Naive thymus-derived CD4-positive, alpha-beta T cell (primary cell): ENCODE measurements around the gene MAGI2. TPM values are rescaled to one million over a fixed set of nuclear protein-coding genes. Genes with fewer than 3 reads are reported as not detected.

Experiments used
- ATAC-seq: fragments of 150-1000 bp; cut with Tn5 transposase; 2 replicates; pipeline ENCODE4 v1.10.0; 2021; ENCODE audit warnings: mild to moderate bottlenecking, moderate library complexity
- CTCF ChIA-PET: fragments of 350-600 bp; sonication (Branson Sonifier 250); formaldehyde crosslinking; loops from one replicate; lab custom pipeline; 2021; ENCODE audit warnings: antibody characterized with exemption; lab: Charles Lee
- POLR2A ChIA-PET: fragments of 350-600 bp; sonication (Branson Sonifier 250); formaldehyde crosslinking; loops from one replicate; lab custom pipeline; 2021; ENCODE audit warnings: antibody characterized with exemption, inconsistent platforms; lab: Charles Lee
- DNase-seq, 9 donors: peaks; one replicate each; pipeline versions ENCODE4 v3.0.0 to v3.0.0-alpha.2; 2020 to 2022; ENCODE audit warnings: mixed read lengths in 1 of 9
- H3K27ac ChIP-seq: one replicate; pipeline ENCODE4 v1.7.0; 2013; ENCODE audit warnings: mild to moderate bottlenecking, low read depth, low read length, moderate library complexity
- H3K27me3 ChIP-seq, 2 donors: one replicate each; pipeline ENCODE4 v1.7.0; 2013; ENCODE audit warnings: low read length in 2 of 2, mild to moderate bottlenecking in 2 of 2, moderate library complexity in 2 of 2; ENCODE audit not compliant: control insufficient read depth in 2 of 2, insufficient read depth in 2 of 2
- H3K36me3 ChIP-seq, 3 experiments: 1 replicate in 2 of 3; 2 replicates in 1 of 3; pipeline ENCODE4 v1.7.0; 2013; ENCODE audit warnings: low read length in 3 of 3, mild to moderate bottlenecking in 3 of 3, moderate library complexity in 1 of 3; ENCODE audit not compliant: insufficient read depth in 3 of 3, control insufficient read depth in 2 of 3
- H3K4me1 ChIP-seq, 2 donors: one replicate each; pipeline ENCODE4 v1.7.0; 2013; ENCODE audit warnings: low read length in 2 of 2, mild to moderate bottlenecking in 2 of 2, moderate library complexity in 1 of 2; ENCODE audit not compliant: control insufficient read depth in 2 of 2, insufficient read depth in 2 of 2
- H3K4me3 ChIP-seq: 2 replicates; pipeline ENCODE4 v1.7.0; 2013; ENCODE audit warnings: mild to moderate bottlenecking, low read length
- H3K9me3 ChIP-seq, 3 experiments: 1 replicate in 2 of 3; 2 replicates in 1 of 3; pipeline ENCODE4 v1.7.0; 2013; ENCODE audit warnings: low read length in 3 of 3; ENCODE audit not compliant: control insufficient read depth in 2 of 3
- H3K27ac Mint-ChIP-seq, 9 donors: one replicate each; pipeline ENCODE4 v1.8.0; 2020 to 2022; ENCODE audit warnings: mixed read lengths in 9 of 9, mild to moderate bottlenecking in 8 of 9, moderate library complexity in 5 of 9, inconsistent platforms in 2 of 9
- H3K27me3 Mint-ChIP-seq, 5 donors: one replicate each; pipeline ENCODE4 v1.8.0; 2021 to 2022; ENCODE audit warnings: mixed read lengths in 5 of 5, mild to moderate bottlenecking in 1 of 5
- H3K36me3 Mint-ChIP-seq, 5 donors: one replicate each; pipeline ENCODE4 v1.8.0; 2020 to 2022; ENCODE audit warnings: mixed read lengths in 5 of 5, mild to moderate bottlenecking in 3 of 5, inconsistent platforms in 1 of 5
- H3K4me1 Mint-ChIP-seq, 7 donors: one replicate each; pipeline ENCODE4 v1.8.0; 2020 to 2022; ENCODE audit warnings: mixed read lengths in 7 of 7, mild to moderate bottlenecking in 3 of 7, inconsistent platforms in 1 of 7
- H3K4me3 Mint-ChIP-seq, 10 donors: one replicate each; pipeline ENCODE4 v1.8.0; 2020 to 2022; ENCODE audit warnings: mild to moderate bottlenecking in 10 of 10, mixed read lengths in 10 of 10, moderate library complexity in 6 of 10, inconsistent platforms in 2 of 10
- H3K9me3 Mint-ChIP-seq, 11 donors: one replicate each; pipeline ENCODE4 v1.8.0; 2020 to 2022; ENCODE audit warnings: mixed read lengths in 11 of 11, mild to moderate bottlenecking in 4 of 11, inconsistent platforms in 1 of 11, moderate library complexity in 1 of 11
- intact Hi-C, 2 donors: fragments of 100-400 bp; cut with micrococcal nuclease; formaldehyde crosslinking; loops; one replicate each; pipeline ENCODE4 v1.15.1; 2023
- polyA plus RNA-seq, 2 donors: library from polyadenylated mRNA; unstranded; fragments of 300-500 nt; fragmentation: Illumina TruSeq; gene quantifications; one replicate each; pipeline ENCODE4 v1.2.3, GENCODE V29; 2021
- total RNA-seq, 6 experiments: library from RNA in 5 of 6; stranded (reverse) in 5 of 6; gene quantifications; 1 replicate in 5 of 6; 2 replicates in 1 of 6; pipeline ENCODE4 v1.2.3 and lab custom pipeline; 2021 to 2026

The MAGI2 gene
- total and polyA plus RNA-seq, 7 experiments from 2014 or later = 0.05 to 0.67 (median 0.15) TPM; not detected in 3

DNA sequence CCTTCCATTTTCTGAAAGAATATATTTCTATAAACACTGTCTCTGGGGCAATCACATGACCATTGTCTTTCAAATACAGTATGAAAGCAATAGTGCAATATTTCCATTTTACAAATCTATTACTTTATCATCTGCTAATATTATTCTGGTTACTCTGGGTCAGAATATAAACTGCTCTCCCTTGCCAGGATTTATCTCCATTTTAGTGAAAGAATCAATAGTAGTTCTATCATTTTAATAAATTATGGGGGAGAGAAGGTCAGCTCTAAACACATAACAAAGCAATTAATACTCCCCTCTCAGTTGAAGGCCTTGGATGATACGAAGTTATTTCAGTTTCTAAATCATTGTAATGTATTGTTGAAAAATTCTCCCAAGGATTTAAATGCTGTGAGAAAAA lies 608.3 kb downstream of the MAGI2 start:
- no peaks in the 10 kb centered on the region for H3K36me3 ChIP-seq
- H3K4me1 ChIP-seq = no peaks in the 10 kb centered on the region
- H3K9me3 ChIP-seq = peaks cover 0 to 4% (median 0%) of the 10 kb centered on the region in 3 experiments
- intact Hi-C loops = no loop called here
- Mint-ChIP-seq H3K36me3 (no peaks in the 10 kb centered on the region), H3K27ac (no peak overlapping the region), H3K27me3 (no peaks in the 10 kb centered on the region), H3K9me3 (peaks cover 0 to 9% (median 3%) of the 10 kb centered on the region in 11 donors), H3K4me3 (no peak overlapping the region), H3K4me1 (no peaks in the 10 kb centered on the region)
- H3K4me3 ChIP-seq = no peak overlapping the region
- no peak overlapping the region for H3K27ac ChIP-seq
- ATAC-seq (no peak), DNase-seq (no peak)
- no peaks in the 10 kb centered on the region for H3K27me3 ChIP-seq
- POLR2A ChIA-PET = no interaction called here
- CTCF ChIA-PET = no interaction called here

DNA sequence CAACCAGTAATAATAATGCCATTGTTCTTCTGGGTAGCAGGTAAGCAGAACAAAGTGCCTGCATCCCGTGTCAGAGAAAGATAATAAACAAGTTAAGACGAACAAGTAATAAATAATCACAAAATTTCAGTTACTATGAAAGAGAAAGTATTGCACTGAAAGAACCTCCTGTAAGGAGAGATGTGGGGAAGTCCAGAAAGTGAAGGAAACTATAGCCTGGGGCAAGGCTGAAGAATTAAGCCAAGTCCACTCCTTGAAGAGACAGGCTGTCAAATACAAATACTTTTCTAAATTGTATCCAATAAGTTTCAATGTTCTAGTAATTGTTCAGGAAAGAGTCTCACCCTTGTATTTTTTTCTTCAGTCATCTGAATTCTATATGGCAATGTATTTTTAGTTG lies 611.4 kb downstream of the MAGI2 start:
- Mint-ChIP-seq H3K4me3 (no peak overlapping the region), H3K4me1 (no peaks in the 10 kb centered on the region), H3K27me3 (no peaks in the 10 kb centered on the region), H3K36me3 (no peaks in the 10 kb centered on the region), H3K27ac (no peak overlapping the region), H3K9me3 (peaks cover 0 to 9% (median 4%) of the 10 kb centered on the region in 11 donors)
- Histone ChIP-seq H3K27me3 (no peaks in the 10 kb centered on the region), H3K4me1 (no peaks in the 10 kb centered on the region), H3K27ac (no peak overlapping the region), H3K36me3 (no peaks in the 10 kb centered on the region), H3K9me3 (peaks cover 0 to 4% (median 0%) of the 10 kb centered on the region in 3 experiments), H3K4me3 (no peak overlapping the region)
- CTCF ChIA-PET = no interaction called here
- DNase-seq (no peak), ATAC-seq (no peak)
- POLR2A ChIA-PET = interaction anchor here (0.7 kb wide), 1 partner anchor 71 kb away, joined by 3 read pairs; no protein-coding TSS in a partner anchor
- intact Hi-C loops = no loop called here

DNA sequence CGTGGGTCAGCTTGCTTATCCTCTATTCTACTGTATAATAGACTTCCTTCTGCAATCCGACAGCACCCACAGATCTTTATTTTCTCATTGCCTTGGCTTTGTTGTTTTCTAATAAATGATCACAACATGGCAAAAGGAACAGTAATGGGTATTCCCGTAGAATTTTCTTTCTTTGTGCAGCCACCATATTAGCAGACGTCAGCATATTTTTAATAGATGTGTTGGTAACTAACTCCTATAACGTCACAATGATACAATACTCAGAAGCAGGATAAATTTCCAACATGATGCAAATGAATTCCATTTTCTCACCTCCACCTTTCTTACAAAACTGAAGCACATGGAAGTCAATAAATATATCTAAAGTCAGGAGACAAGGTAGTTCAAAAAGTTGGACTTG lies 617.6 kb downstream of the MAGI2 start:
- Mint-ChIP-seq H3K27me3 (no peaks in the 10 kb centered on the region), H3K9me3 (peaks cover 0 to 17% (median 7%) of the 10 kb centered on the region in 11 donors), H3K4me1 (no peaks in the 10 kb centered on the region), H3K36me3 (no peaks in the 10 kb centered on the region), H3K4me3 (no peak overlapping the region), H3K27ac (no peak overlapping the region)
- Histone ChIP-seq H3K27me3 (no peaks in the 10 kb centered on the region), H3K4me3 (no peak overlapping the region), H3K4me1 (no peaks in the 10 kb centered on the region), H3K9me3 (no peaks in the 10 kb centered on the region), H3K36me3 (no peaks in the 10 kb centered on the region), H3K27ac (no peak overlapping the region)
- no peak for DNase-seq
- no peak for ATAC-seq
- intact Hi-C loops = no loop called here
- CTCF ChIA-PET = no interaction called here
- POLR2A ChIA-PET = no interaction called here

DNA sequence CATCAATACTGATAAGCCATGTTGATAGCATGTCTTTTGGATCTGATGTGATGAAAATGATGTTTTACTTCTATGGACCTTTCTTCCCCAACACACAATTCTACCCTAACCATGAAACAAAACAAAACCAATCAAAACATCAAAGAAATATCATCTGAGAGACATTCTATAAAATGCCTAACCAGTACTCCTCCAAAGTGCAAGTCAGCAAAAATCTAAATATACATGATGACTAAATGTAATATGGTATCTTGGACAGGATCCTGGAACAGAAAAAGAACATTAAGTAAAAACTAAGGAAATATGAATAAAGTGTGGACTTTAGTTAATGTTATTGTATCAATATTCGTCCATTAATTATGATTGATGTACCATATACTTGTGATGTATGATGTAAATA lies 625.1 kb downstream of the MAGI2 start:
- Mint-ChIP-seq H3K27me3 (no peaks in the 10 kb centered on the region), H3K27ac (no peak overlapping the region), H3K4me3 (no peak overlapping the region), H3K4me1 (no peaks in the 10 kb centered on the region), H3K9me3 (peaks cover 0 to 13% (median 5%) of the 10 kb centered on the region in 11 donors), H3K36me3 (no peaks in the 10 kb centered on the region)
- Histone ChIP-seq H3K27ac (no peak overlapping the region), H3K4me1 (no peaks in the 10 kb centered on the region), H3K27me3 (no peaks in the 10 kb centered on the region), H3K4me3 (no peak overlapping the region), H3K36me3 (no peaks in the 10 kb centered on the region), H3K9me3 (no peaks in the 10 kb centered on the region)
- intact Hi-C loops = no loop called here
- no peak for DNase-seq
- no peak for ATAC-seq
- ChIA-PET CTCF (no interaction called here), POLR2A (no interaction called here)

DNA sequence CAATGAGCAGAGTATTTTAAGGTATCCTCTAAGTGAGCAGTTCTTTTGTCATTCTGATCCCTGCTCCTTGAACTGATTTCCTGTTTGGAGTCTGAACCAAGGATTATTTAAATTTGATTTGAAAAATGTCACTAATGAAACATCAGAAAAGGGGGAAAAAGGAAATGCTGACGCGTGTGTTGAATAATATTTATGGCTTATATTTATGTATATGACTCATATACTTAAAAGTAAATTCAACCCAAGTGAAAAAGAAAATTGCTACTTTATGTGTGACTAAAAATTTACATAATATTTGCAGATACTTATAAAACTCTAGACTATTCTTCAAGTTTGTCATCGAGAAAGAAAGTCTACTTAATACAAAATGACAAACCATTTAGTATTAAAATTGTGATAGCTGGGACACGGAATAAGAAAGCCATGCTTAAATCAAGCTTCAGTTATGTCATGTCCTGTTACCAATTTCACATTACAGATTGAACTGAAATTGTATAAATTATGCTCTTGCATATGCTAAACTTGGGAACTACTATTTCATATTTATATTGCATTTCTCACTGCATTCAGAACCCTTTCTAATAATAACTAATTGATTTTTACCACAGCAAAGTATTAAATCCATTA lies 649.9 kb downstream of the MAGI2 start:
- H3K27ac Mint-ChIP-seq = no peak overlapping the region
- CTCF ChIA-PET = no interaction called here
- no peak for ATAC-seq

DNA sequence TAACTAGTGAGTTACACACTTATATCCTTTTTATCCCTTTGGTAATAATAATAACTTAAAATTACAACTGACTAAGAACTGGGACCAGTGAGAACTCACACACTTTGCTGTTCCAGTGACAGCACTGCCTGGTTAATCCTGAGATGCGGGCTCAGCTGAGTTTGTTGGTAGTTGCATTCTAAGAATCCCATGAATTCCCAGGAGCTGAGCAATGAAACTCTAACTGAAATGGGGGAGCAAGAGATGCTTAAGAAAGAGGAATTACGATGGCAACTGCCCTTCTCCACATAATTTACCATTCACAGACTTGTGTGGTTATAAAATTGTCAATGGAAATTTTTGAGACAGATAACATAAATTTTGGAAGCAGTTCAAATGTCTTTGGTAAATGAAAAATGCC lies 659.4 kb downstream of the MAGI2 start:
- no peak for ATAC-seq
- Histone ChIP-seq H3K4me3 (no peak overlapping the region), H3K27me3 (no peaks in the 10 kb centered on the region), H3K9me3 (no peaks in the 10 kb centered on the region), H3K27ac (no peak overlapping the region), H3K36me3 (no peaks in the 10 kb centered on the region), H3K4me1 (no peaks in the 10 kb centered on the region)
- intact Hi-C loops = no loop called here
- H3K4me3 Mint-ChIP-seq = no peak overlapping the region
- peaks cover 0 to 13% (median 2%) of the 10 kb centered on the region in 11 donors for H3K9me3 Mint-ChIP-seq
- no peaks in the 10 kb centered on the region for H3K36me3 Mint-ChIP-seq
- no peak overlapping the region for H3K27ac Mint-ChIP-seq
- no peak for DNase-seq
- H3K4me1 Mint-ChIP-seq = no peaks in the 10 kb centered on the region
- CTCF ChIA-PET = no interaction called here
- no peaks in the 10 kb centered on the region for H3K27me3 Mint-ChIP-seq
- POLR2A ChIA-PET = no interaction called here

More for the DNA sequence above, 649.9 kb downstream of the MAGI2 start:
- DNase-seq = no peak
- H3K36me3 ChIP-seq = no peaks in the 10 kb centered on the region
- no peak overlapping the region for H3K4me3 Mint-ChIP-seq
- POLR2A ChIA-PET = no interaction called here
- no peaks in the 10 kb centered on the region for H3K4me1 ChIP-seq
- no peaks in the 10 kb centered on the region for H3K9me3 ChIP-seq
- H3K27me3 ChIP-seq = no peaks in the 10 kb centered on the region
- intact Hi-C loops = no loop called here
- H3K4me3 ChIP-seq = no peak overlapping the region
- H3K27ac ChIP-seq = no peak overlapping the region
- H3K36me3 Mint-ChIP-seq = peaks cover 0 to 5% (median 0%) of the 10 kb centered on the region in 5 donors
- no peaks in the 10 kb centered on the region for H3K4me1 Mint-ChIP-seq
- no peaks in the 10 kb centered on the region for H3K27me3 Mint-ChIP-seq
- peaks cover 0 to 13% (median 2%) of the 10 kb centered on the region in 11 donors for H3K9me3 Mint-ChIP-seq

DNA sequence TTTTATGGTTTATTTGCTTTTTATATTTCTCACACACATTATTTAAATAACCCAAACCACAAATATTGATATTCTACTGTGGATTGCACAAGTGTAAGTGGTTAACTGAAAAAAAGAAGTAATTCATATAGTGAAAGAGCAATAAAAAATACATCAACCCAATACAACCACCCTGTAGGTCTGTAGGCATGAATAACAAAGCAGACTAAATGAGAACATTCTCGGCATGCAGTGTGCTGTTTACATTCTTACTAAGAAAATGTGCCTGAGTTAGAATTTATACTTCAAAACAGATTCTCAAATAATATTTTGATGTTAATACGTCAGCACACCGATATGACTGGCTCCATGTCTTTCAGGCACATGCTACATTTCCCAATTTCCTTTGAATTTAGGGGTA lies 660.8 kb downstream of the MAGI2 start:
- Mint-ChIP-seq H3K9me3 (peaks cover 0 to 13% (median 2%) of the 10 kb centered on the region in 11 donors), H3K27me3 (no peaks in the 10 kb centered on the region), H3K4me1 (no peaks in the 10 kb centered on the region), H3K4me3 (no peak overlapping the region), H3K36me3 (no peaks in the 10 kb centered on the region), H3K27ac (no peak overlapping the region)
- H3K4me3 ChIP-seq = no peak overlapping the region
- no peaks in the 10 kb centered on the region for H3K27me3 ChIP-seq
- intact Hi-C loops = no loop called here
- no peak overlapping the region for H3K27ac ChIP-seq
- no peak for ATAC-seq
- H3K36me3 ChIP-seq = no peaks in the 10 kb centered on the region
- no peaks in the 10 kb centered on the region for H3K4me1 ChIP-seq
- H3K9me3 ChIP-seq = no peaks in the 10 kb centered on the region
- POLR2A ChIA-PET = no interaction called here
- CTCF ChIA-PET = no interaction called here
- DNase-seq = no peak
